HepG2 (cell line): ENCODE data around the gene ZNF627. TPM values are rescaled to one million over a fixed set of nuclear protein-coding genes. Genes with fewer than 3 reads are reported as not detected.
A peak's percentile ranks its signal among the peaks of the same experiment; 100 is the strongest.

Experiments
- IKZF1 ChIP-seq: fragments of 450-650 bp; IDR thresholded peaks from 2 replicates; pipeline ENCODE4 v1.7.1; 2016
- KAT7 ChIP-seq: IDR thresholded peaks from 2 replicates; pipeline ENCODE4 v1.6.1; 2018; ENCODE audit warnings: borderline replicate concordance, missing compliant biosample characterization
- MZF1 ChIP-seq: sonication (generic); formaldehyde crosslinking; IDR thresholded peaks from 2 replicates; pipeline ENCODE4 v1.8.1; 2023; ENCODE audit warnings: mild to moderate bottlenecking, missing genetic modification reagents, borderline replicate concordance
- PRMT3 ChIP-seq: sonication (generic); formaldehyde crosslinking; IDR thresholded peaks from 2 replicates; pipeline ENCODE4 v1.8.1; 2022; ENCODE audit warnings: low read depth, mild to moderate bottlenecking, moderate library complexity, missing genetic modification reagents, borderline replicate concordance
- RBM22 ChIP-seq: fragments of 200-400 bp; formaldehyde crosslinking; optimal IDR thresholded peaks from 2 replicates; pipeline ENCODE3; 2017; ENCODE audit warnings: mild to moderate bottlenecking, low read length, moderate library complexity
- RERE ChIP-seq: IDR thresholded peaks from 2 replicates; pipeline ENCODE4 v1.6.1; 2016; ENCODE audit warnings: low read depth, missing genetic modification reagents, missing compliant biosample characterization
- SMARCE1 ChIP-seq: fragments of 450-650 bp; IDR thresholded peaks from 2 replicates; pipeline ENCODE4 v1.6.1; 2017; ENCODE audit warnings: borderline replicate concordance
- TCF12 ChIP-seq, 2 experiments: fragments of 450-650 bp in 1 of 2; sonication (generic) in 1 of 2; formaldehyde crosslinking in 1 of 2; IDR thresholded peaks; 2 replicates each; pipeline versions ENCODE4 v1.6.1 to v1.8.0; 2017 to 2022; ENCODE audit warnings: antibody characterized with exemption in 1 of 2, mild to moderate bottlenecking in 1 of 2, missing genetic modification reagents in 1 of 2, moderate library complexity in 1 of 2
- ZBTB43 ChIP-seq: sonication (generic); formaldehyde crosslinking; conservative IDR thresholded peaks from 2 replicates; pipeline ENCODE4 v1.4.0; 2020; ENCODE audit warnings: missing genetic modification reagents
- ZFP36 ChIP-seq: fragments of 150-350 bp; IDR thresholded peaks from 2 replicates; pipeline ENCODE4 v1.6.1; 2018; ENCODE audit warnings: borderline replicate concordance, low read length, low read depth; ENCODE audit not compliant: partially characterized antibody
- ZNF512B ChIP-seq: sonication (generic); formaldehyde crosslinking; IDR thresholded peaks from 2 replicates; pipeline ENCODE4 v1.5.1; 2020; ENCODE audit warnings: missing genetic modification reagents, mild to moderate bottlenecking, borderline replicate concordance
- ZNF691 ChIP-seq: sonication (generic); formaldehyde crosslinking; IDR thresholded peaks from 2 replicates; pipeline ENCODE4 v1.4.0; 2020; ENCODE audit warnings: missing genetic modification reagents, low read depth, mild to moderate bottlenecking, borderline replicate concordance
- polyA plus RNA-seq, 8 experiments: library from polyadenylated mRNA; depleted of rRNA in 3 of 8; stranded (reverse) in 7 of 8; unstranded in 1 of 8; fragments of >200 nt; fragmentation: Illumina TruSeq in 4 of 8; extraction: Trizol in 4 of 8; gene quantifications; 2 replicates each; pipeline versions ENCODE4 v1.2.1 to v1.2.3, GENCODE V29; 2011 to 2016; ENCODE audit warnings: low read depth in 4 of 8, missing spikeins in 1 of 8, mixed read lengths in 1 of 8; ENCODE audit not compliant: insufficient read depth in 1 of 8
- total RNA-seq, 5 experiments: library from RNA; depleted of rRNA; stranded (reverse); fragments of >200 nt; fragmentation: Illumina TruSeq; extraction: Trizol; gene quantifications; 2 replicates each; pipeline ENCODE4 v1.2.3, GENCODE V29; 2016; ENCODE audit warnings: low read depth in 1 of 5
- TF ChIP-seq, protein P1 (sequence below): sonication (generic); formaldehyde crosslinking; IDR thresholded peaks from 2 replicates; pipeline ENCODE4 v1.4.0; 2020; ENCODE audit warnings: missing genetic modification reagents
- TF ChIP-seq, protein P2 (sequence below): IDR thresholded peaks from 2 replicates; pipeline ENCODE4 v1.6.1; 2016; ENCODE audit warnings: low read depth

ZNF627 gene
- total and polyA plus RNA-seq, 2 of the 13 experiments (the other 11 are each of a cell fraction or from before 2014, with no cell fraction given): 4.2 to 12.7 TPM

DNA sequence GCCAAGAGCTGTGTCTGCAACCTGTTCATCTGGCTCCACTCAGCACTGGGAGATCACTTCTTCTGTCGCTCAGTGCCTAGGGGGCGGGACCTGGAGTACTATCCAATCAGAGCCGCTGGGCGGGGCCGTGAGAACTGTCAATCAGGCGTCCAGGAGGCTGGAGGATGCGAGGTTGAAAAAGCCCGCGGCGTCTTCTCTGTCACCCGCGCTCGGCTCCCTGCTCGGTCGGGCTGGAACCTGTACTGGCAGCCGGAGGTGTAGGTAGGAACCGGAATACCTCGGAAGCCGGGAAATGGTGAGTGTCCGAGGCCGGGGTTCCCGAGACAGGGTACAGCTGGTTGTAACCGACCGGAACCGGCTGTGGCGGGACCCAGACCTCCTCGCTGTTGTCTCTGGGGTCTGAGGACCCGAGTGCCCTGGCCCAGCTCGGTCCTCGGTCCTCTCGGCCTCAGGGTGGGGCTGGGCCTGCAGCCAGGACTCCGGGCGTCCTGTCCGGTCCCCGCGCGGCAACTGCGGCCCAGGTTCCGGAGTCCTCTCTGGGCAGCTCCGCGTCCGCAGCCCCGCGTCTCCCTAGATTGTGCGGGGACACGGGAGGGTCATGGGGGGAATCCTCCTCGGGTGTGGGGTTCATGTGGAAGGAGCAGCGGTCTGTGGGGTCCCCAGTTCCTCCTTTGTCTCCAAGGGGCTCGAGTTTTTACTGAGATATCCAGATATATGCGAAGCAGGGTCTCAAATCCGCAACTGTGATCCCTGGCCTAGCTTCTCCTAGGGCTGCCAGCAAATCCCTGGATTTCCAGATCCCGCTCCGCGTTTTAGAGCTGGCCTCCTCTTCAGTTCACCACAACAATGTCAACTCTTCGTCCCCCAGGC lies 42.6 kb downstream of the ZNF627 start (continued):
- TF ChIP-seq RBM22 (no peak), PRMT3 (CRISPR knock-in tag) (no peak), MZF1 (no peak), ZBTB43 (CRISPR knock-in tag) (no peak), ZNF691 (no peak), SMARCE1 (no peak), IKZF1 (no peak), ZNF512B (CRISPR knock-in tag) (no peak), TCF12 (IDR thresholded peaks at IDR 0.05) (no peak), TCF12 (CRISPR knock-in tag; IDR thresholded peaks at IDR 0.05) (no peak), KAT7 (CRISPR knock-in tag) (no peak), RERE (CRISPR knock-in tag) (no peak), ZFP36 (no peak)
- TF ChIP-seq, protein P1, sequence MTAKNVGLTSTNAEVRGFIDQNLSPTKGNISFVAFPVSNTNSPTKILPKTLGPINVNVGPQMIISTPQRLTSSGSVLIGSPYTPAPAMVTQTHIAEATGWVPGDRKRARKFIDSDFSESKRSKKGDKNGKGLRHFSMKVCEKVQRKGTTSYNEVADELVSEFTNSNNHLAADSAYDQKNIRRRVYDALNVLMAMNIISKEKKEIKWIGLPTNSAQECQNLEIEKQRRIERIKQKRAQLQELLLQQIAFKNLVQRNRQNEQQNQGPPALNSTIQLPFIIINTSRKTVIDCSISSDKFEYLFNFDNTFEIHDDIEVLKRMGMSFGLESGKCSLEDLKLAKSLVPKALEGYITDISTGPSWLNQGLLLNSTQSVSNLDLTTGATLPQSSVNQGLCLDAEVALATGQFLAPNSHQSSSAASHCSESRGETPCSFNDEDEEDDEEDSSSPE (CRISPR knock-in tag): peak; percentile 97
- TF ChIP-seq, protein P2, sequence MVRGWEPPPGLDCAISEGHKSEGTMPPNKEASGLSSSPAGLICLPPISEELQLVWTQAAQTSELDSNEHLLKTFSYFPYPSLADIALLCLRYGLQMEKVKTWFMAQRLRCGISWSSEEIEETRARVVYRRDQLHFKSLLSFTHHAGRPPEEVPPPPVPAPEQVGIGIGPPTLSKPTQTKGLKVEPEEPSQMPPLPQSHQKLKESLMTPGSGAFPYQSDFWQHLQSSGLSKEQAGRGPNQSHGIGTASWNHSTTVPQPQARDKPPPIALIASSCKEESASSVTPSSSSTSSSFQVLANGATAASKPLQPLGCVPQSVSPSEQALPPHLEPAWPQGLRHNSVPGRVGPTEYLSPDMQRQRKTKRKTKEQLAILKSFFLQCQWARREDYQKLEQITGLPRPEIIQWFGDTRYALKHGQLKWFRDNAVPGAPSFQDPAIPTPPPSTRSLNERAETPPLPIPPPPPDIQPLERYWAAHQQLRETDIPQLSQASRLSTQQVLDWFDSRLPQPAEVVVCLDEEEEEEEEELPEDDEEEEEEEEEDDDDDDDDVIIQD: no peak
